HCT116 (cell line): ENCODE data around the gene FAM53A. TPM values are rescaled to one million over a fixed set of nuclear protein-coding genes. Genes with fewer than 3 reads are reported as not detected.

Experiments
- ATAC-seq: fragments of 200-7000 bp; cut with Tn5 transposase; 2 replicates; pipeline ENCODE4 v1.9.1; 2020; ENCODE audit warnings: mild to moderate bottlenecking, moderate library complexity
- BruUV-seq: library from RNA; stranded (reverse); fragments of 400-500 nt; replicated peaks from 2 replicates; lab custom pipeline; 2021; lab: Mats Ljungman, UMichigan
- CTCF ChIA-PET: fragments of 300-600 bp; sonication (Branson Sonifier 250); formaldehyde crosslinking; loops from one replicate; lab custom pipeline; 2021; ENCODE audit warnings: antibody characterized with exemption; lab: Charles Lee
- POLR2A ChIA-PET: fragments of 300-600, 350-600 bp; sonication (Branson Sonifier 250); formaldehyde crosslinking; loops from one replicate; lab custom pipeline; 2021; ENCODE audit warnings: antibody characterized with exemption; lab: Charles Lee
- RAD21 ChIA-PET, 2 experiments: fragments of 300-600 bp; sonication (Branson Sonifier 250); formaldehyde crosslinking; loops; one replicate each; lab custom pipeline; 2023; ENCODE audit warnings: low total read pairs in 2 of 2; ENCODE audit not compliant: uncharacterized antibody in 2 of 2, unreplicated experiment in 2 of 2, low non-redundant PET in 1 of 2; lab: Charles Lee
- DNase-seq: peaks from one replicate; pipeline ENCODE4 v3.0.0-alpha.2; 2010; ENCODE audit warnings: low read depth, low spot score
- H2AFZ ChIP-seq: fragments of 200-600 bp; shearing (Covaris generic), sonication (generic); 2 replicates; pipeline ENCODE4 v1.6.1; 2017; ENCODE audit warnings: low read depth, mixed run types, mixed read lengths, antibody characterized with exemption, low read length; ENCODE audit not compliant: poor library complexity, severe bottlenecking
- H3K27ac ChIP-seq: 2 replicates; pipeline ENCODE4 v1.5.1; 2012; ENCODE audit warnings: low read depth, low read length
- H3K27me3 ChIP-seq: fragments of 200-600 bp; sonication (generic); 2 replicates; pipeline ENCODE4 v1.6.1; 2016; ENCODE audit warnings: mixed run types, low read length, mixed read lengths; ENCODE audit not compliant: insufficient read depth
- H3K36me3 ChIP-seq, 2 experiments: fragments of 200-500 bp in 1 of 2; fragments of 200-600 bp in 1 of 2; sonication (Bioruptor generic) in 1 of 2; sonication (generic) in 1 of 2; 2 replicates each; pipeline versions ENCODE4 v1.5.1 to v1.6.1; 2014 to 2016; ENCODE audit warnings: low read length in 2 of 2, inconsistent platforms in 1 of 2, mixed read lengths in 1 of 2, mixed run types in 1 of 2; ENCODE audit not compliant: insufficient read depth in 2 of 2, control insufficient read depth in 1 of 2
- H3K4me1 ChIP-seq, 2 experiments: fragments of 200-600 bp in 1 of 2; sonication (generic) in 1 of 2; 2 replicates each; pipeline versions ENCODE4 v1.5.1 to v1.6.1; 2012 to 2017; ENCODE audit warnings: low read length in 2 of 2, inconsistent platforms in 1 of 2, mild to moderate bottlenecking in 1 of 2, mixed read lengths in 1 of 2, mixed run types in 1 of 2, moderate library complexity in 1 of 2; ENCODE audit not compliant: insufficient read depth in 2 of 2, control insufficient read depth in 1 of 2
- H3K4me2 ChIP-seq: fragments of 200-600 bp; sonication (generic); 2 replicates; pipeline ENCODE4 v1.6.1; 2017; ENCODE audit warnings: mixed run types, low read length, mixed read lengths
- H3K4me3 ChIP-seq, 2 experiments: fragments of 200-600 bp in 1 of 2; sonication (generic) in 1 of 2; replicated peaks in 1 of 2; 2 replicates each; pipeline ENCODE4 v1.5.1; 2011 to 2016; ENCODE audit warnings: low read length in 2 of 2, control low read depth in 1 of 2, low read depth in 1 of 2, mild to moderate bottlenecking in 1 of 2, mixed read lengths in 1 of 2, mixed run types in 1 of 2
- H3K79me2 ChIP-seq: fragments of 200-600 bp; sonication (generic); 2 replicates; pipeline ENCODE4 v1.6.1; 2017; ENCODE audit warnings: mild to moderate bottlenecking, mixed run types, low read length, moderate library complexity, mixed read lengths; ENCODE audit not compliant: insufficient read depth
- H3K9ac ChIP-seq: fragments of 200-600 bp; sonication (generic); 2 replicates; pipeline ENCODE4 v1.6.1; 2016; ENCODE audit warnings: low read length, mixed read lengths
- H3K9me2 ChIP-seq: fragments of 200-600 bp; sonication (generic), shearing (Covaris generic); 2 replicates; pipeline ENCODE4 v1.6.1; 2017; ENCODE audit warnings: mixed run types, mild to moderate bottlenecking, moderate library complexity; ENCODE audit not compliant: insufficient read depth
- H3K9me3 ChIP-seq, 2 experiments: fragments of 200-500 bp in 1 of 2; fragments of 200-600 bp in 1 of 2; sonication (Bioruptor generic) in 1 of 2; sonication (generic) in 1 of 2; 2 replicates each; pipeline ENCODE4 v1.6.1; 2014 to 2017; ENCODE audit warnings: low read length in 2 of 2, mixed read lengths in 2 of 2, inconsistent platforms in 1 of 2, low read depth in 1 of 2, mild to moderate bottlenecking in 1 of 2, mixed run types in 1 of 2, moderate library complexity in 1 of 2; ENCODE audit not compliant: control insufficient read depth in 1 of 2, insufficient read depth in 1 of 2
- H4K20me1 ChIP-seq: fragments of 200-600 bp; sonication (generic), shearing (Covaris generic); 2 replicates; pipeline ENCODE4 v1.6.1; 2017; ENCODE audit warnings: mixed run types, mild to moderate bottlenecking, moderate library complexity; ENCODE audit not compliant: insufficient read depth
- CEBPB ChIP-seq: IDR thresholded peaks from 2 replicates; pipeline ENCODE4 v1.6.1; 2012; ENCODE audit warnings: low read depth
- EGR1 ChIP-seq: IDR thresholded peaks from 2 replicates; pipeline ENCODE4 v1.6.1; 2012; ENCODE audit warnings: low read depth
- FOSL1 ChIP-seq: IDR thresholded peaks from 2 replicates; pipeline ENCODE4 v1.6.1; 2012; ENCODE audit warnings: low read depth
- JUND ChIP-seq: IDR thresholded peaks from 2 replicates; pipeline ENCODE4 v1.6.1; 2012
- POLR2A ChIP-seq: IDR thresholded peaks from 2 replicates; pipeline ENCODE4 v1.7.0; 2011; ENCODE audit warnings: borderline replicate concordance; ENCODE audit not compliant: insufficient read depth, insufficient read length; ENCODE audit errors: extremely low read depth
- POLR2AphosphoS5 ChIP-seq: IDR thresholded peaks from 2 replicates; pipeline ENCODE4 v1.6.1; 2011; ENCODE audit warnings: mild to moderate bottlenecking, low read depth, low read length, moderate library complexity
- TCF7L2 ChIP-seq: IDR thresholded peaks from 2 replicates; pipeline ENCODE4 v1.7.0; 2011; ENCODE audit warnings: borderline replicate concordance, inconsistent platforms; ENCODE audit not compliant: insufficient read depth, insufficient read length; ENCODE audit errors: extremely low read depth
- ZFX ChIP-seq: fragments of 450-650 bp; IDR thresholded peaks from 2 replicates; pipeline ENCODE4 v1.6.1; 2017
- ZNF274 ChIP-seq: fragments of 200-500 bp; sonication (Bioruptor generic); IDR thresholded peaks from 2 replicates; pipeline ENCODE4 v1.6.1; 2014; ENCODE audit warnings: mild to moderate bottlenecking, low read depth, low read length, inconsistent platforms
- intact Hi-C: fragments of 100-400 bp; cut with micrococcal nuclease; formaldehyde crosslinking; loops from 2 replicates; pipeline ENCODE4 v1.10.0; 2022
- total RNA-seq: library from RNA; stranded (reverse); gene quantifications from one replicate; pipeline ENCODE4 v1.2.1, GENCODE V29; 2021; ENCODE audit not compliant: unreplicated experiment
- TF ChIP-seq, protein P1 (sequence below): IDR thresholded peaks from 2 replicates; pipeline ENCODE4 v1.6.1; 2012; ENCODE audit warnings: low read depth
- TF ChIP-seq, protein P2 (sequence below): IDR thresholded peaks from 2 replicates; pipeline ENCODE4 v1.6.1; 2012

FAM53A gene
- total RNA-seq, 1 experiment from 2014 or later = 1.1 TPM

DNA sequence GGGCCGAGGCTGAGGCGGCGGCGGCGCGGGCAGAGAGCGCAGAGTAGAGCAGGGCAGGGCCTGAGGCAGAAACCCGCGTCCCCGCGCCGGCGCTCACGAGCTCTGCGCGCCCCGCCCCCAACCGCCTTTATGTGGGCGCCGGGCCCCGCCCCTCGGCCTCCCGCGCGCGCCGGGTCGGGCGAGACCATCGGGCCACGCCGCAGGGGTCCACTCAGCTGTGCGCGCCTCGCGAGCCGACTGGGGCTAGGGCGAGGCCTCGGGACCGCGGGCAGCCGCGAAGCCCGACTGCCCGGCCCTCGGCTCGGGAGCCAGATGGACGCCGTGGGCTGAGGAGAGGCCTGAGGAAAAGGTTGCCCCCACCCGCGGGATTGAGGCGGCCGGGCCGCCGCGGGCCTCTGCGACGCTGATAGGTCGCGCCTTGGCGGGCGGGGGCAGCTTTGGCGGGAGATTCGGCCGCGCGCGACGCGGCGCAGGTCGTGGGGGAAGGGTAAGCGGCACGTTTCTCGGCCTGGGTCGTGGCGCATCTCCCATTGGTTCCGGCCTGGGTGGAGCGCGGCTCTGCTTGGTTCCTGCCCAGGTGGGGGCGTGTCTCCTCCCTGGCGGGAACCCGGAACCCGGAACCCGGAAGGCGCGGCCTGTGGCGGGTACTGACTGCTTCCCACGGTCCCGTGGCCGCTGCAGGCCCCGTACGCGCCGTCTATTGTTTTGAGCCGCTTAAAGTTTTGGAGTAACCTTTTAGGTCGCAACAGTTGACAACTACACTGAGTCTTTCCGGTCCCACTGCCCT is 28.3 kb upstream of the FAM53A start, which contains the start of gene SLBP:
Gene SLBP, minus strand, starts transcription at position 104 of the 787 bp plus-strand sequence. CDS start 131 bp downstream, outside the sequence.
- peak; percentile 93 for DNase-seq
- Histone ChIP-seq H3K4me1 (peaks cover 11 to 39% of the 10 kb centered on the region in 2 experiments; a peak in 3 of 4 replicates), H3K9me2 (no peaks in the 10 kb centered on the region), H3K79me2 (peaks cover 84% of the 10 kb centered on the region), H3K36me3 (peaks cover 2 to 19% of the 10 kb centered on the region in 2 experiments; a peak in 2 of 4 replicates), H3K4me2 (peak within 1 kb of the TSS; percentile 92), H3K9ac (peak within 1 kb of the TSS; percentile 95), H3K27me3 (no peaks in the 10 kb centered on the region), H3K9me3 (no peaks in the 10 kb centered on the region), H2AFZ (no peak within 1 kb of the TSS), H3K4me3 (peak within 1 kb of the TSS; percentile 71 to 98), H4K20me1 (peaks cover 21% of the 10 kb centered on the region; the same call in 1 of the 2 replicates), H3K27ac (peak within 1 kb of the TSS; percentile 100)
- ChIA-PET POLR2A (interaction anchor here (0.9 to 1.7 kb wide), 5 partner anchors 8 to 29 kb away, joined by 3 to 19 read pairs (median 5); partner anchors contain the start of genes TACC3 and TMEM129), RAD21 (no interaction called here), CTCF (interaction anchor here (0.7 to 1.8 kb wide), 4 partner anchors 14 to 199 kb away, joined by 3 to 10 read pairs (median 3); no protein-coding TSS in a partner anchor)
- ATAC-seq = peak; percentile 85
- BruUV-seq = no TSS peak
- intact Hi-C loops = no loop called here
- TF ChIP-seq ZNF274 (no peak), FOSL1 (no peak), EGR1 (no peak), TCF7L2 (peak; percentile 68), ZFX (peak; percentile 47; the same call in 1 of the 2 replicates), POLR2AphosphoS5 (peak; percentile 88), JUND (no peak), POLR2A (peak; percentile 79), CEBPB (no peak)
- TF ChIP-seq, protein P1, sequence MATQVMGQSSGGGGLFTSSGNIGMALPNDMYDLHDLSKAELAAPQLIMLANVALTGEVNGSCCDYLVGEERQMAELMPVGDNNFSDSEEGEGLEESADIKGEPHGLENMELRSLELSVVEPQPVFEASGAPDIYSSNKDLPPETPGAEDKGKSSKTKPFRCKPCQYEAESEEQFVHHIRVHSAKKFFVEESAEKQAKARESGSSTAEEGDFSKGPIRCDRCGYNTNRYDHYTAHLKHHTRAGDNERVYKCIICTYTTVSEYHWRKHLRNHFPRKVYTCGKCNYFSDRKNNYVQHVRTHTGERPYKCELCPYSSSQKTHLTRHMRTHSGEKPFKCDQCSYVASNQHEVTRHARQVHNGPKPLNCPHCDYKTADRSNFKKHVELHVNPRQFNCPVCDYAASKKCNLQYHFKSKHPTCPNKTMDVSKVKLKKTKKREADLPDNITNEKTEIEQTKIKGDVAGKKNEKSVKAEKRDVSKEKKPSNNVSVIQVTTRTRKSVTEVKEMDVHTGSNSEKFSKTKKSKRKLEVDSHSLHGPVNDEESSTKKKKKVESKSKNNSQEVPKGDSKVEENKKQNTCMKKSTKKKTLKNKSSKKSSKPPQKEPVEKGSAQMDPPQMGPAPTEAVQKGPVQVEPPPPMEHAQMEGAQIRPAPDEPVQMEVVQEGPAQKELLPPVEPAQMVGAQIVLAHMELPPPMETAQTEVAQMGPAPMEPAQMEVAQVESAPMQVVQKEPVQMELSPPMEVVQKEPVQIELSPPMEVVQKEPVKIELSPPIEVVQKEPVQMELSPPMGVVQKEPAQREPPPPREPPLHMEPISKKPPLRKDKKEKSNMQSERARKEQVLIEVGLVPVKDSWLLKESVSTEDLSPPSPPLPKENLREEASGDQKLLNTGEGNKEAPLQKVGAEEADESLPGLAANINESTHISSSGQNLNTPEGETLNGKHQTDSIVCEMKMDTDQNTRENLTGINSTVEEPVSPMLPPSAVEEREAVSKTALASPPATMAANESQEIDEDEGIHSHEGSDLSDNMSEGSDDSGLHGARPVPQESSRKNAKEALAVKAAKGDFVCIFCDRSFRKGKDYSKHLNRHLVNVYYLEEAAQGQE = no peak
- TF ChIP-seq, protein P2, sequence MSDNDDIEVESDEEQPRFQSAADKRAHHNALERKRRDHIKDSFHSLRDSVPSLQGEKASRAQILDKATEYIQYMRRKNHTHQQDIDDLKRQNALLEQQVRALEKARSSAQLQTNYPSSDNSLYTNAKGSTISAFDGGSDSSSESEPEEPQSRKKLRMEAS = no peak
